ENCODE results near the gene KLHL2.
"Not testable (repeated sequence)": the region's sequence is repeated elsewhere in the genome, so short reads cannot be mapped to it uniquely, and the experiment has no call there.

KLHL2 gene

DNA sequence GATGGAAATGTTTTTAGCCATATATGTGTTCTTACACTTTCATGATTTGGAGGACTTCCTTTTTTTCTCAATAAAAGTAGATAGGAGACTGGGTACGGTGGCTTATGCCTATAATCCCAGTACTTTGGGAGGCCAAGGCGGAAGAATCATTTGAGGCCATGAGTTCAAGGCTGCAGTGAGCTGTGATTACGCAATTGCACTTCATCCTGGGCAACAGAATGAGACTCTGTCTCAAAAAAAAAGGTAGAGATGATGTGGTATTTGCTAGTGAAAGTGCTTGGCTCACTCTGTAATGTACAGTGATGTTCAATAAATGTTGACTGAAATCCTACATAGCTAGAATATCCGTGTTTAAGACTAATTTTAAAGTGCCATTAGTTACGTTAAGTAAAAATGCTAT lies 27.4 kb downstream of the KLHL2 start:
- no peaks in the 10 kb centered on the region for H3K27me3 Mint-ChIP-seq
- DNase-seq (no peak), ATAC-seq (no peak)
- H3K4me1 Mint-ChIP-seq: peaks cover 23% of the 10 kb centered on the region
- no peak overlapping the region for H3K27ac Mint-ChIP-seq
- H3K4me3 Mint-ChIP-seq: no peak overlapping the region
- H3K9me3 Mint-ChIP-seq: no peaks in the 10 kb centered on the region
- H3K36me3 Mint-ChIP-seq (ENCODE audit: low read depth): peaks cover 31% of the 10 kb centered on the region

DNA sequence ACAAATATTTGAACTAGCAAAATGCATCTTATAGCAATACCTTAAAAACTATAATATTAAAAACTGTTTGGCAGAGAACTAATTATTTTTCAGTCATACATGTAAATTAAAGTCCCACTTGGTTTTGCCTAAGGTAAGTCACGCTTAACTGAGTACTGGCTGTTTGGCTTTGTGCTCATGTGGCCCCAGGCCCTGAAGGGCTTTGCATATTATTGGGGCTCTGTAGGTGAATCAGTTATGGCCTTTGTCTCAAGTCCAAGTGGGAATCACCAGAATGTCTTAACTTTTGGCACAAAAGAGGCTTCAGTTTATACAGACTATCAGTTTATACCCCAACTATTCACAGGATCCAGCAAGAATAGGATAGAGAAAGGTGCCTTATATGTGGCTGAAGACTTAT lies 29.5 kb downstream of the KLHL2 start:
- H3K27me3 Mint-ChIP-seq: not testable (repeated sequence)

GRCh38 chr4:165238041-165238640 lies 30.8 kb downstream of the KLHL2 start:
- Mint-ChIP-seq H3K36me3 (ENCODE audit: low read depth) (peaks cover 30% of the 10 kb centered on the region), H3K4me1 (peaks cover 10% of the 10 kb centered on the region), H3K27ac (peak overlapping the region; percentile 14)
- H3K27me3 Mint-ChIP-seq, H3K4me3 Mint-ChIP-seq, H3K9me3 Mint-ChIP-seq, ATAC-seq, DNase-seq: not testable (repeated sequence)

More for the DNA sequence above, 29.5 kb downstream of the KLHL2 start:
- not testable (repeated sequence) for H3K4me3 Mint-ChIP-seq, H3K27ac Mint-ChIP-seq, ATAC-seq, H3K9me3 Mint-ChIP-seq, DNase-seq
- H3K36me3 Mint-ChIP-seq (ENCODE audit: low read depth): peaks cover 30% of the 10 kb centered on the region
- peaks cover 17% of the 10 kb centered on the region for H3K4me1 Mint-ChIP-seq

GRCh38 chr4:165240761-165241160 lies 33.4 kb downstream of the KLHL2 start:
- not testable (repeated sequence) for DNase-seq, H3K4me1 Mint-ChIP-seq, ATAC-seq, H3K27me3 Mint-ChIP-seq, H3K9me3 Mint-ChIP-seq, H3K27ac Mint-ChIP-seq, H3K4me3 Mint-ChIP-seq
- peaks cover 37% of the 10 kb centered on the region for H3K36me3 Mint-ChIP-seq (ENCODE audit: low read depth)

DNA sequence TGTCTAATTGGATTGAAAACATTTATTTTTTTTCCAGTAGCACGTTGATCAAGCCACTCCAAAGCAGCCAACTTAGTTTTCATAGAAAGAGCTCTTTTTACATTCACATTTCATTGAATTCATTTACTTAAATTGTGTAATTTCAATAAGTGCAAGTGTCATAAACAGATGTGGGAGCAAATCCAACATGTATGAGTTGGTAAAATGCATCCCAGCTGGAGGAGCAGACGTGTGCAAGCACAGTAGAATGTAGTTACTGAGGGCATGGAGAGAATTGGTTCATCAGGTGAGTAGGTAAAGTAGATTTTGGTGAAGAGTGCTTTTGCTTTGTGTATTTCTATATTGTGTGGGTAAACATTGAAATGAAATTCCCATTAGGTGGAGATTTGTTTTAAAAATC lies 36.8 kb downstream of the KLHL2 start:
- DNase-seq, H3K9me3 Mint-ChIP-seq, H3K4me1 Mint-ChIP-seq, H3K27me3 Mint-ChIP-seq, H3K27ac Mint-ChIP-seq, ATAC-seq, H3K4me3 Mint-ChIP-seq: not testable (repeated sequence)
- peaks cover 30% of the 10 kb centered on the region for H3K36me3 Mint-ChIP-seq (ENCODE audit: low read depth)

DNA sequence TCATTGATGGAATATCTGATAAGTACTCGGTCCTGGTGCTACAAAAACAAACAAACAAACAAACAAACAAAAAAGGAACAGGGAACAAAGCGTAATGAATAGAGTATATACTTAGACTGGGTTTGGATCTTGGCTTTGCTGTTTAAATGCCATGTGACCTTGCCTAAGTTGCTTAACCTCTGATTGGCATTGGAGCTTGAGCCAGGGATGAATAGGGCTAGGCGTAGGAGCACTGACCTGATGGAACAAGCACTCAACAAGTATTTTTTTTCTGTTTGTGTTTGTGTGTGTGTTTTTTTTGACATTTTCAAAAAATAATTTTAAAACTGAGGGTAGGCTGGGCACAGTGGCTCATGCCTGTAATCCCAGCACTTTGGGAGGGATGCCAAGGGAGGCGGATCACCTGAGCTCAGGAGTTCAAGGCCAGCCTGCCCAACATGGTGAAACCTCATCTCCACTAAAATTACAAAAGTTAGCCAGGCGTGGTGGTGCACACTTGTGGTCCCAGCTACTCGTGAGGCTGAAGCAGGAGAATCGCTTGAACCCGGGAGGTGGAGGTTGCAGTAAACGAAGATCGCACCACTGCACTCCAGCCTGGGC lies 37.3 kb downstream of the KLHL2 start:
- not testable (repeated sequence) for H3K4me3 Mint-ChIP-seq, H3K9me3 Mint-ChIP-seq, ATAC-seq, H3K27me3 Mint-ChIP-seq, H3K27ac Mint-ChIP-seq, H3K4me1 Mint-ChIP-seq, DNase-seq
- H3K36me3 Mint-ChIP-seq (ENCODE audit: low read depth): peaks cover 27% of the 10 kb centered on the region

DNA sequence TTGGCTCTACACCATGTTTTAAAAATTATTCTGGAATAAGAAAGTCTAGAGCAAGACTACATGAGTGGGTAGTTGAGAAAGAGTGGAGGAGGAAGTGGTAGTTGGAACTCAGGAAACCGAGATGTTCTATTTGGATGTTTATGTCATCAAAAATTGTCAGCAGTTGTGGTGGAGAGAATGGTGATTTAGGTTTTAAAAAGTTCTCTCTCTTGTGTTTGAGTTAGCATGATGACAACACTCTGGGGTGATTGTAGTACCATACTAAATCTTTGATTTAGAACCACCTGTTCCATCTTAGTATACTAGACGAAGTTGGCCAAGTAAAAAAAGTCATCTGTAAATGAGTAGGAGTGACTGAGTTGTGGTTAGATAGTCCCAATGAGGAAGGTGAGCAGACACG lies 40.7 kb downstream of the KLHL2 start:
- DNase-seq (no peak), ATAC-seq (peak; percentile 41)
- peaks cover 4% of the 10 kb centered on the region for H3K4me1 Mint-ChIP-seq
- H3K4me3 Mint-ChIP-seq: no peak overlapping the region
- no peaks in the 10 kb centered on the region for H3K27me3 Mint-ChIP-seq
- no peak overlapping the region for H3K27ac Mint-ChIP-seq
- no peaks in the 10 kb centered on the region for H3K9me3 Mint-ChIP-seq
- peaks cover 17% of the 10 kb centered on the region for H3K36me3 Mint-ChIP-seq (ENCODE audit: low read depth)

DNA sequence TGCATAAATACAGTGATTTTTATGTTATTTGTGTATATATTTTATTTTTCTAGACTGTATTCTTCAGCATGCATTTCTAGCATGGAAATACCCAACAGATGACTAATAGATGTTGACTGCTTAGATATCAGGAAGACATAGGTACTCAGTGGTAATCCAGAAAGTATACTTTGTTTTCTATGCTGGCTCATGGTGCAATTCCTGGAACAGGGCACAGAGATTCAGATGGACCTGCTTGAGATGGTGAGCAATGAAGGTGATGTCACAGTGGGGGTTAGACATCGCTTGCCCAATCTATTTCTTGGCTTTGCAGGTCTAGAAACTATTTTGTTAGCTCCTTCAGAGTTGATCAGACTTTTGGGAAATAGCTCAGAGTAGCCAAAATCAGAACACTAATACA lies 41.5 kb downstream of the KLHL2 start:
- not testable (repeated sequence) for DNase-seq, H3K4me3 Mint-ChIP-seq, H3K9me3 Mint-ChIP-seq, H3K27me3 Mint-ChIP-seq, H3K4me1 Mint-ChIP-seq
- ATAC-seq: peak; percentile 78
- Mint-ChIP-seq H3K36me3 (ENCODE audit: low read depth) (peaks cover 14% of the 10 kb centered on the region), H3K27ac (peak overlapping the region; percentile 48)

DNA sequence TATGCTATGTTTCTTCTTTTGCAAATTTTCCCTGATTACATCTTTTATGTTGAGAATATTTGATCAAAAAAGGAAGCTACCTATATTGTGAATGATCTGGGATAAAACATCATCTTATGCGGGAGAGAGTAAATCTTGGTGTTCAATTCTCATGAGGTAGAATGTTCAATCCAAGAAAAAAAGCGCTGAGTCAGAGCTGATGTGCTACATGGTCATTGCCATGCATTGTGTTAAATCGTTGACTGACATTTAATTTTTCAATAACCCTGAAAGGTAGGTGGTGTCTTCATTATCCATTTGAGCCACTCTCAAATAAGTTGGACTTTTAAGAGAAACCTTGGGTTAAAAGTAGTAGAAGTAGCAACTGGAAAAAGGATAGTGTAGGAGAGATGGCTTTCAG lies 47.4 kb downstream of the KLHL2 start:
- not testable (repeated sequence) for ATAC-seq; H3K9me3 Mint-ChIP-seq; H3K4me3 Mint-ChIP-seq; DNase-seq; H3K27ac Mint-ChIP-seq; H3K27me3 Mint-ChIP-seq; H3K36me3 Mint-ChIP-seq (ENCODE audit: low read depth)
- peaks cover 50% of the 10 kb centered on the region for H3K4me1 Mint-ChIP-seq

DNA sequence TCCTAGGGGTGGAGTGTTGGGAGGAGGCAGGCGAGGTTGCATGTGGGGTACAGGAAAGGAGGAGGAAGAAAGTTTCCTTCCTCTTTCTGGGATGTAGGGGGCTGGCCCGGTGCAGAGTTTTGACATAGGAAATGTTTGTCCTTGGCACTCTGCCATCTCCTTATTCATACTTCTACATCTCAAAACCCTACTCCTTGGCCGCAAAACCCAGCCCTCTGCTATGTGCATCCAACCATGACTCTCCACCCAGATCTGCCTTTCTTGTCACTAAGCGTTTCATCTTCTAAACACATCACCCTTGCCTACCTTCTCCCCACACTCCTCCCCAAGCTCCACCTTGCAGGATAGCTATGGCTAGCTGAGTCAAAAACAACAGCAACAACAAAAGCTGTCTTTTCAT lies 48.1 kb downstream of the KLHL2 start:
- peak overlapping the region; percentile 38 for H3K4me3 Mint-ChIP-seq
- H3K27ac Mint-ChIP-seq; H3K9me3 Mint-ChIP-seq; H3K36me3 Mint-ChIP-seq (ENCODE audit: low read depth); H3K27me3 Mint-ChIP-seq: not testable (repeated sequence)
- DNase-seq: peak; percentile 52
- peak; percentile 96 for ATAC-seq
- H3K4me1 Mint-ChIP-seq: peaks cover 54% of the 10 kb centered on the region

DNA sequence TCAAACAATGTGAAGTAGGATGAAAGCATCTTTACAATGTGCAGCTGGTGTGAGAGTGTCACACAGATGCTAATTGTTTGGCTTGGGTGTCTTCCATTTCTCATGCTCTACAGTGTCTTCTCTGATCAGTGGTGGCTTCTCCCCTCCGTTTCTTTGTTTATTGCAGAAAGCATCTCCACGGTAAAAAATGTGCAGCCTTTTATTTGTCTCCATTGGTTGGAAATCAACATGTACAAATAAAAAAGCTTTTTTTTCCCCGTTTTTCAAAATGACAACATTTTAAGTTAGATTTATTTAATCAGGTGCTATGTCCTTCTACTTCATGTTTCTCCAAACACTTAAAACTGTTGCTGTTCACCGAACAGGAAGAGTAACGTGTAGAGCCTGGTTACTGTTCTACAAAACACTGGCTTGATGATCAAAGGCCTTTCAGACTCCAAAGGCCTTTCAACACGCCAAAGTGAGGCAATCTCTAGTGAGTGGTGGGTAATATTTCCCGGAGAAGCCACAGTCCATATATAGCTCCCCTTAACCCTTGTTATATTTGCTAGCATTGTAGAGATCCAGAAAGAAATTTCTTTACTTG lies 48.8 kb downstream of the KLHL2 start:
- not testable (repeated sequence) for H3K9me3 Mint-ChIP-seq; ATAC-seq; DNase-seq; H3K36me3 Mint-ChIP-seq (ENCODE audit: low read depth); H3K27me3 Mint-ChIP-seq
- peak overlapping the region; percentile 67 for H3K27ac Mint-ChIP-seq
- H3K4me1 Mint-ChIP-seq: peaks cover 59% of the 10 kb centered on the region
- H3K4me3 Mint-ChIP-seq: peak overlapping the region; percentile 38

GRCh38 chr4:165259776-165260175 lies 52.4 kb downstream of the KLHL2 start:
- not testable (repeated sequence) for H3K36me3 Mint-ChIP-seq (ENCODE audit: low read depth); ATAC-seq; H3K9me3 Mint-ChIP-seq; H3K27ac Mint-ChIP-seq; DNase-seq; H3K27me3 Mint-ChIP-seq; H3K4me3 Mint-ChIP-seq
- peaks cover 54% of the 10 kb centered on the region for H3K4me1 Mint-ChIP-seq

GRCh38 chr4:165262306-165262705 lies 54.9 kb downstream of the KLHL2 start:
- H3K36me3 Mint-ChIP-seq (ENCODE audit: low read depth): peaks cover 12% of the 10 kb centered on the region

GRCh38 chr4:165263466-165263865 lies 56.1 kb downstream of the KLHL2 start:
- DNase-seq, H3K4me3 Mint-ChIP-seq, H3K27me3 Mint-ChIP-seq, H3K9me3 Mint-ChIP-seq, H3K27ac Mint-ChIP-seq, ATAC-seq: not testable (repeated sequence)
- peaks cover 18% of the 10 kb centered on the region for H3K36me3 Mint-ChIP-seq (ENCODE audit: low read depth)
- peaks cover 21% of the 10 kb centered on the region for H3K4me1 Mint-ChIP-seq

More at GRCh38 chr4:165262306-165262705, 54.9 kb downstream of the KLHL2 start:
- not testable (repeated sequence) for H3K9me3 Mint-ChIP-seq, H3K27ac Mint-ChIP-seq, DNase-seq, ATAC-seq, H3K4me3 Mint-ChIP-seq, H3K27me3 Mint-ChIP-seq
- peaks cover 29% of the 10 kb centered on the region for H3K4me1 Mint-ChIP-seq

DNA sequence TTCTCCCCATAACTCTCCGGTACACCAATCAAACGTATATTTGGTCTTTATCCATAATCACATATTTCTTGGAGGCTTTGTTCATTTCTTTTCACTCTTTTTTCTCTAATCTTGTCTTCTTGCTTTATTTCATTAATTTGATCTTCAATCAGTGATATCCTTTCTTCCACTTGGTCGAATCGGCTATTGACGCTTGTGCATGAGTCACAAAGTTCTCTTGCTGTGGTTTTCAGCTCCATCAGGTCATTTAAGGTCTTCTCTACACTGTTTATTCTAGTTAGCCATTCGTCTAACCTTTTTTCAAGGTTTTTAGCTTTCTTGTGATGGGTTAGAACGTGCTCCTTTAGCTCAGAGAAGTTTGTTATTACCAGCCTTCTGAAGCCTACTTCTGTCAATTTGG lies 62.6 kb downstream of the KLHL2 start:
- not testable (repeated sequence) for DNase-seq, H3K27me3 Mint-ChIP-seq, H3K9me3 Mint-ChIP-seq, H3K27ac Mint-ChIP-seq, H3K4me3 Mint-ChIP-seq, ATAC-seq
- Mint-ChIP-seq H3K4me1 (peaks cover 11% of the 10 kb centered on the region), H3K36me3 (ENCODE audit: low read depth) (peaks cover 40% of the 10 kb centered on the region)
